Caco-2 (cell line): ENCODE results near the gene SRD5A2. TPM values are rescaled to one million over a fixed set of nuclear protein-coding genes. Genes with fewer than 3 reads are reported as not detected.

Experiments
- BruUV-seq: library from RNA; stranded (reverse); fragments of 400-500 nt; replicated peaks from 2 replicates; lab custom pipeline; 2021; lab: Mats Ljungman, UMichigan
- CTCF ChIA-PET: fragments of 300-600 bp; sonication (Branson Sonifier 250); formaldehyde crosslinking; loops from one replicate; lab custom pipeline; 2022; ENCODE audit warnings: antibody characterized with exemption; lab: Charles Lee
- POLR2A ChIA-PET: fragments of 300-600 bp; sonication (Branson Sonifier 250); formaldehyde crosslinking; loops from one replicate; lab custom pipeline; 2022; ENCODE audit warnings: antibody characterized with exemption; lab: Charles Lee
- DNase-seq, 2 experiments: peaks; one replicate each; pipeline versions ENCODE4 v3.0.0 to v3.0.0-alpha.2; 2020 to 2022
- H3K27me3 ChIP-seq: replicated peaks from 2 replicates; pipeline ENCODE4 v1.6.0; 2011; ENCODE audit warnings: low read length; ENCODE audit not compliant: control insufficient read depth, insufficient read depth
- H3K36me3 ChIP-seq: 2 replicates; pipeline ENCODE4 v1.5.1; 2011; ENCODE audit warnings: low read length; ENCODE audit not compliant: control insufficient read depth, insufficient read depth
- H3K4me1 ChIP-seq: fragments of 250-450 bp; sonication (Bioruptor Pico); 2 replicates; pipeline ENCODE4 v1.5.1; 2020; ENCODE audit warnings: mild to moderate bottlenecking
- H3K4me3 ChIP-seq: 2 replicates; pipeline ENCODE4 v1.5.1; 2011; ENCODE audit warnings: low read depth, mild to moderate bottlenecking, control low read depth, low read length
- H3K9me3 ChIP-seq: fragments of 250-450 bp; sonication (Bioruptor Pico); 2 replicates; pipeline ENCODE4 v1.5.1; 2020; ENCODE audit warnings: mild to moderate bottlenecking, moderate library complexity
- H3K27ac Mint-ChIP-seq: one replicate; pipeline ENCODE4 v1.8.0; 2022; ENCODE audit warnings: mixed read lengths; ENCODE audit not compliant: unreplicated experiment
- H3K27me3 Mint-ChIP-seq: one replicate; pipeline ENCODE4 v1.8.0; 2022; ENCODE audit warnings: mixed read lengths; ENCODE audit not compliant: insufficient read depth, unreplicated experiment
- H3K36me3 Mint-ChIP-seq: one replicate; pipeline ENCODE4 v1.8.0; 2022; ENCODE audit warnings: mild to moderate bottlenecking, mixed read lengths; ENCODE audit not compliant: insufficient read depth, unreplicated experiment
- H3K4me1 Mint-ChIP-seq: one replicate; pipeline ENCODE4 v1.8.0; 2022; ENCODE audit warnings: low read depth, mixed read lengths; ENCODE audit not compliant: unreplicated experiment
- H3K4me3 Mint-ChIP-seq: one replicate; pipeline ENCODE4 v1.8.0; 2022; ENCODE audit warnings: mild to moderate bottlenecking, moderate library complexity, mixed read lengths; ENCODE audit not compliant: unreplicated experiment
- H3K9me3 Mint-ChIP-seq: one replicate; pipeline ENCODE4 v1.8.0; 2022; ENCODE audit warnings: mixed read lengths; ENCODE audit not compliant: unreplicated experiment
- intact Hi-C: fragments of 100-400 bp; cut with micrococcal nuclease; formaldehyde crosslinking; loops from one replicate; pipeline ENCODE4 v1.10.0; 2022; ENCODE audit not compliant: unreplicated experiment
- total RNA-seq: library from RNA; stranded (reverse); gene quantifications from 2 replicates; pipeline ENCODE4 v1.2.3, GENCODE V29; 2022
- TF ChIP-seq, protein P1 (sequence below), 2 experiments: fragments of 200-600 bp in 1 of 2; IDR thresholded peaks; 1 replicate in 1 of 2; 2 replicates in 1 of 2; pipeline versions ENCODE4 v1.5.1 to v1.8.0; 2011 to 2022; ENCODE audit warnings: antibody characterized with exemption in 1 of 2, control low read depth in 1 of 2, inconsistent platforms in 1 of 2, low read depth in 1 of 2, low read length in 1 of 2, mild to moderate bottlenecking in 1 of 2, moderate library complexity in 1 of 2; ENCODE audit not compliant: insufficient read depth in 1 of 2, severe bottlenecking in 1 of 2, unreplicated experiment in 1 of 2

SRD5A2 gene
- total RNA-seq, 1 experiment from 2014 or later, result not detected

DNA sequence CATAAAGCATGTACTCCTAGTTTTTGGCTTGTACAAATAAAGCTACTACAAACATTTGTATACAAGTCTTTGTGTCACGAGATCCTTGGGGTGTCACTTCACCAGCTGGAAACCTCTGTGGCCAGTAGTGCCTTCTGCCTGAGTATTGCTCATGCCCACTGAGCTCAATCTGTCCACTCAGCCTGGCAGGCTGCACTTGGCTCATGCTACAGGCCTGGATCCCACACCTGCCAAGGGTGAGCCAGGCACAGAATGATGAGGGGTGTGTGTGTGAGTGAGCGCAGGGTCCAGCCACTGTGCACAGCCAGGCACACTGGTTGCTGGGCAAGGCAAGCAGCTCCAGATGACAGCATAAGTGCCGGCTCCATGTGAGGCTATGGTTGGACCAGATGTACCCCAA is 13.1 kb downstream of the SRD5A2 start:
- no peak overlapping the region for H3K4me3 ChIP-seq
- BruUV-seq, result no TSS peak
- no peaks in the 10 kb centered on the region for H3K36me3 Mint-ChIP-seq
- peaks cover 5% of the 10 kb centered on the region for H3K27me3 Mint-ChIP-seq
- no peaks in the 10 kb centered on the region for H3K4me1 Mint-ChIP-seq
- H3K27me3 ChIP-seq, result no peaks in the 10 kb centered on the region
- H3K27ac Mint-ChIP-seq, result no peak overlapping the region
- H3K9me3 Mint-ChIP-seq, result no peaks in the 10 kb centered on the region
- no peak for DNase-seq
- intact Hi-C loops, result no loop called here
- no peak overlapping the region for H3K4me3 Mint-ChIP-seq
- TF ChIP-seq, protein P1, sequence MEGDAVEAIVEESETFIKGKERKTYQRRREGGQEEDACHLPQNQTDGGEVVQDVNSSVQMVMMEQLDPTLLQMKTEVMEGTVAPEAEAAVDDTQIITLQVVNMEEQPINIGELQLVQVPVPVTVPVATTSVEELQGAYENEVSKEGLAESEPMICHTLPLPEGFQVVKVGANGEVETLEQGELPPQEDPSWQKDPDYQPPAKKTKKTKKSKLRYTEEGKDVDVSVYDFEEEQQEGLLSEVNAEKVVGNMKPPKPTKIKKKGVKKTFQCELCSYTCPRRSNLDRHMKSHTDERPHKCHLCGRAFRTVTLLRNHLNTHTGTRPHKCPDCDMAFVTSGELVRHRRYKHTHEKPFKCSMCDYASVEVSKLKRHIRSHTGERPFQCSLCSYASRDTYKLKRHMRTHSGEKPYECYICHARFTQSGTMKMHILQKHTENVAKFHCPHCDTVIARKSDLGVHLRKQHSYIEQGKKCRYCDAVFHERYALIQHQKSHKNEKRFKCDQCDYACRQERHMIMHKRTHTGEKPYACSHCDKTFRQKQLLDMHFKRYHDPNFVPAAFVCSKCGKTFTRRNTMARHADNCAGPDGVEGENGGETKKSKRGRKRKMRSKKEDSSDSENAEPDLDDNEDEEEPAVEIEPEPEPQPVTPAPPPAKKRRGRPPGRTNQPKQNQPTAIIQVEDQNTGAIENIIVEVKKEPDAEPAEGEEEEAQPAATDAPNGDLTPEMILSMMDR (IDR thresholded peaks at IDR 0.05; ENCODE audit: insufficient read depth in 1 of 2, low read depth in 1 of 2, low read length in 1 of 2, severe bottlenecking in 1 of 2, unreplicated experiment in 1 of 2), result no peak
- CTCF ChIA-PET, result no interaction called here
- peaks cover 12% of the 10 kb centered on the region; the same call in 1 of the 2 replicates for H3K9me3 ChIP-seq
- no peaks in the 10 kb centered on the region for H3K36me3 ChIP-seq
- no peaks in the 10 kb centered on the region for H3K4me1 ChIP-seq
- POLR2A ChIA-PET, result no interaction called here

DNA sequence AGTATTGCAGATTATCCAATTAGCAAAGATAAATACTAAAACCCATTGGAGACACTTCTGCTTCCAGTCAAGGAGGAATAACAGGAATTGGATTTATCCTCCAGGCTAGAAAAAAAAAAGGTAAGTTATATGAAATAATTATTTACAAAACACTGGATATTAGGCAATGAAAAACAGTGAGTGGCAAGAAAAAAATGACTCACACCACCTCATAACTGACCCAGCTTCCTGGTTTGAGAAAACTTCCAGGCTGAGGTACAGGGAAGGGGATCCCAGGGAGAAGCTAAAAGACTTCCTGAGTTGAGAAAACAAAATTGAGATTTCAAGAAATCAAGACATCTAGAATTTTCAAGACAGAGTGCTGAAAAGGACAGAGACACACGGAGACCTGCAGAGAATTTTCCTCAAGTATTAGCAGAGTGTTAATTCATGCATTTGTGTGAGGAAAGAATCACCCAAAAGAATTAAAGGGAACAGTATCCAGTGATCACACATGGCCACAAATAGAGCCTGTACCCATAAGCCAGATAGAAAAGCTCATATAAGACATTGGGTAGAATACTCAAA is 17.4 kb downstream of the SRD5A2 start:
- Mint-ChIP-seq H3K36me3 (no peaks in the 10 kb centered on the region), H3K27me3 (peaks cover 5% of the 10 kb centered on the region), H3K4me1 (no peaks in the 10 kb centered on the region), H3K4me3 (no peak overlapping the region), H3K9me3 (no peaks in the 10 kb centered on the region), H3K27ac (no peak overlapping the region)
- TF ChIP-seq, protein P1 (IDR thresholded peaks at IDR 0.05; ENCODE audit: insufficient read depth in 1 of 2, low read depth in 1 of 2, low read length in 1 of 2, severe bottlenecking in 1 of 2, unreplicated experiment in 1 of 2), result no peak
- CTCF ChIA-PET, result interaction anchor here (0.7 kb wide), 1 partner anchor 314 kb away, joined by 3 read pairs; no protein-coding TSS in a partner anchor
- POLR2A ChIA-PET, result no interaction called here
- H3K4me3 ChIP-seq, result no peak overlapping the region
- no peaks in the 10 kb centered on the region for H3K36me3 ChIP-seq
- H3K4me1 ChIP-seq, result no peaks in the 10 kb centered on the region
- BruUV-seq, result no TSS peak
- no peaks in the 10 kb centered on the region for H3K9me3 ChIP-seq
- no peaks in the 10 kb centered on the region for H3K27me3 ChIP-seq
- intact Hi-C loops, result no loop called here
- DNase-seq, result no peak

DNA sequence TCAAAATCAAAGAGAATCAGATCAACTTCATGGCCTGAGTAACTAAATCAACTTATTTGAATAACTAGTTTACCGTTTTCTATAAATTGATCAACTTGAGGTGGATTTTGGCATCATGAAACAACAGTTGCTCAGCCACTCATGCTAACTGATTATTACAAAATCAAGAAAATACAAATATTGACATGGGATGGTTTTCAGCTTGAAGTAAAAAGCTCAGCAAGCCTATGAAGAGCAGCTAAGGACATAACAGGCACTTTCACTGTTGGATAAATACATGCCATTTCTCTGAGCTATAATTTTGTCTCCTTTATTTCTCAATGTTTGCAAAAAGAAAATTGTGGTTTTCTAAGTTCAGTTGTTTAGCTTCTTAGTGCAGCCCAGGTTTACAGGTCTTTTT is 18.9 kb downstream of the SRD5A2 start:
- Histone ChIP-seq H3K27me3 (no peaks in the 10 kb centered on the region), H3K4me3 (no peak overlapping the region), H3K9me3 (no peaks in the 10 kb centered on the region), H3K4me1 (no peaks in the 10 kb centered on the region), H3K36me3 (no peaks in the 10 kb centered on the region)
- DNase-seq, result no peak
- H3K27me3 Mint-ChIP-seq, result peaks cover 5% of the 10 kb centered on the region
- ChIA-PET CTCF (no interaction called here), POLR2A (no interaction called here)
- H3K27ac Mint-ChIP-seq, result no peak overlapping the region
- no peaks in the 10 kb centered on the region for H3K4me1 Mint-ChIP-seq
- no peaks in the 10 kb centered on the region for H3K9me3 Mint-ChIP-seq
- no peaks in the 10 kb centered on the region for H3K36me3 Mint-ChIP-seq
- BruUV-seq, result no TSS peak
- TF ChIP-seq, protein P1 (IDR thresholded peaks at IDR 0.05; ENCODE audit: insufficient read depth in 1 of 2, low read depth in 1 of 2, low read length in 1 of 2, severe bottlenecking in 1 of 2, unreplicated experiment in 1 of 2), result no peak
- no peak overlapping the region for H3K4me3 Mint-ChIP-seq
- intact Hi-C loops, result no loop called here
